GM23248 (cell line): ENCODE data around the gene CD83. TPM values are rescaled to one million over a fixed set of nuclear protein-coding genes. Genes with fewer than 3 reads are reported as not detected.

Source experiments
- DNase-seq: peaks from one replicate; pipeline ENCODE4 v3.0.0-alpha.2; 2015
- H2AFZ ChIP-seq: fragments of 200-600 bp; sonication (generic); 2 replicates; pipeline ENCODE4 v1.6.1; 2016; ENCODE audit warnings: antibody characterized with exemption
- H3F3A ChIP-seq: fragments of 200-600 bp; sonication (generic); 2 replicates; pipeline ENCODE4 v1.6.1; 2016; ENCODE audit warnings: mild to moderate bottlenecking, antibody characterized with exemption, mixed run types; ENCODE audit not compliant: insufficient read depth
- H3K27ac ChIP-seq: fragments of 200-600 bp; sonication (generic); 2 replicates; pipeline ENCODE4 v1.5.1; 2016; ENCODE audit warnings: mild to moderate bottlenecking
- H3K27me3 ChIP-seq: fragments of 200-600 bp; sonication (generic); replicated peaks from 2 replicates; pipeline ENCODE4 v1.6.1; 2016; ENCODE audit warnings: mild to moderate bottlenecking; ENCODE audit not compliant: insufficient read depth
- H3K36me3 ChIP-seq: fragments of 200-600 bp; sonication (generic); 2 replicates; pipeline ENCODE4 v1.6.1; 2016; ENCODE audit warnings: low read depth, mild to moderate bottlenecking
- H3K4me1 ChIP-seq: fragments of 200-600 bp; sonication (generic); 2 replicates; pipeline ENCODE4 v1.6.1; 2016; ENCODE audit warnings: mild to moderate bottlenecking; ENCODE audit not compliant: insufficient read depth
- H3K4me2 ChIP-seq: fragments of 200-600 bp; sonication (generic); one replicate; pipeline ENCODE4 v1.6.1; 2016; ENCODE audit warnings: mild to moderate bottlenecking; ENCODE audit not compliant: unreplicated experiment
- H3K4me3 ChIP-seq: fragments of 200-600 bp; sonication (generic); 2 replicates; pipeline ENCODE4 v1.5.1; 2016; ENCODE audit warnings: mild to moderate bottlenecking
- H3K79me2 ChIP-seq: fragments of 200-600 bp; sonication (generic); 2 replicates; pipeline ENCODE4 v1.6.1; 2016; ENCODE audit warnings: mild to moderate bottlenecking; ENCODE audit not compliant: insufficient read depth
- H3K9ac ChIP-seq: fragments of 200-600 bp; sonication (generic); 2 replicates; pipeline ENCODE4 v1.6.1; 2016; ENCODE audit warnings: mild to moderate bottlenecking
- H3K9me2 ChIP-seq: fragments of 200-600 bp; sonication (generic); 2 replicates; pipeline ENCODE4 v1.6.1; 2016; ENCODE audit warnings: mixed run types, mild to moderate bottlenecking, moderate library complexity; ENCODE audit not compliant: insufficient read depth
- H3K9me3 ChIP-seq: fragments of 200-600 bp; sonication (generic); one replicate; pipeline ENCODE4 v1.6.1; 2017; ENCODE audit warnings: low read depth
- H4K20me1 ChIP-seq: fragments of 200-600 bp; sonication (generic); 2 replicates; pipeline ENCODE4 v1.6.0; 2016; ENCODE audit not compliant: insufficient read depth
- EZH2 ChIP-seq: fragments of 200-600 bp; sonication (generic); IDR thresholded peaks from 2 replicates; pipeline ENCODE4 v1.6.1; 2018; ENCODE audit warnings: antibody characterized with exemption, mild to moderate bottlenecking; ENCODE audit not compliant: insufficient read depth, poor library complexity, severe bottlenecking
- EZH2phosphoT487 ChIP-seq: fragments of 200-600 bp; sonication (generic); IDR thresholded peaks from 2 replicates; pipeline ENCODE4 v1.6.1; 2018; ENCODE audit warnings: antibody characterized with exemption, moderate library complexity, mild to moderate bottlenecking, low read depth; ENCODE audit not compliant: insufficient read depth
- WGBS, 2 experiments: methylation state at CpG; one replicate each; pipeline ENCODE4 v1.1.6; 2015 to 2017; ENCODE audit warnings: low lambda C conversion rate in 2 of 2, low coverage in 1 of 2; ENCODE audit errors: missing lambda C conversion rate in 2 of 2; 5-methylcytosine and 5-hydroxymethylcytosine counted together
- in situ Hi-C: fragments of 300-500 bp; cut with MboI; formaldehyde crosslinking; loops from 2 replicates; pipeline ENCODE4 v1.15.0; 2020
- polyA plus RNA-seq: library from polyadenylated mRNA; unstranded; fragments of >200 nt; fragmentation: Nextera tagmentation; extraction: Ambion mirVana; gene quantifications from 2 replicates; pipeline ENCODE4 v1.2.1, GENCODE V29; 2016
- total RNA-seq: library from RNA; depleted of rRNA; stranded (reverse); fragments of >200 nt; shearing (Covaris generic); gene quantifications from 2 replicates; pipeline ENCODE4 v1.2.3, GENCODE V29; 2014

Gene CD83
- total and polyA plus RNA-seq, 2 experiments from 2014 or later, result 1.2 to 1.5 TPM

GRCh38 chr6:14142511-14143223 is 25.1 kb downstream of the CD83 start:
- H3F3A ChIP-seq, result no peaks in the 10 kb centered on the region
- H4K20me1 ChIP-seq, result no peaks in the 10 kb centered on the region
- TF ChIP-seq EZH2 (no peak), EZH2phosphoT487 (no peak)
- no peaks in the 10 kb centered on the region for H3K9me3 ChIP-seq
- H3K27ac ChIP-seq, result no peak overlapping the region
- no peak for DNase-seq
- H3K79me2 ChIP-seq, result no peaks in the 10 kb centered on the region
- H3K4me3 ChIP-seq, result no peak overlapping the region
- H3K9ac ChIP-seq, result no peak overlapping the region
- no peak overlapping the region for H3K4me2 ChIP-seq
- in situ Hi-C loops, result no loop called here
- H3K4me1 ChIP-seq, result no peaks in the 10 kb centered on the region
- H3K36me3 ChIP-seq, result no peaks in the 10 kb centered on the region
- 96 to 99% methylated on average over 3 of the region's 3 CpGs for WGBS, 2 experiments
- H3K9me2 ChIP-seq, result no peaks in the 10 kb centered on the region
- no peak overlapping the region for H2AFZ ChIP-seq
- H3K27me3 ChIP-seq, result no peaks in the 10 kb centered on the region; the same call in 1 of the 2 replicates

- Histone ChIP-seq H4K20me1 (no peaks in the 10 kb centered on the region), H3K36me3 (no peaks in the 10 kb centered on the region), H3K79me2 (no peaks in the 10 kb centered on the region), H3K27ac (no peak overlapping the region), H3K9me2 (no peaks in the 10 kb centered on the region), H3K4me2 (no peak overlapping the region), H3K4me1 (no peaks in the 10 kb centered on the region), H3K4me3 (no peak overlapping the region), H3K9ac (no peak overlapping the region), H3F3A (no peaks in the 10 kb centered on the region), H3K9me3 (no peaks in the 10 kb centered on the region), H3K27me3 (no peaks in the 10 kb centered on the region; the same call in 1 of the 2 replicates), H2AFZ (no peak overlapping the region)
- no peak for TF ChIP-seq EZH2
- TF ChIP-seq EZH2phosphoT487, result no peak
- in situ Hi-C loops, result no loop called here
- 71 to 89% methylated on average over 4 of the region's 4 CpGs for WGBS, 2 experiments
- DNase-seq, result no peak
Observed at GRCh38 chr6:14143305-14143704, 25.7 kb downstream of the CD83 start.

GRCh38 chr6:14144678-14145113 is 27.1 kb downstream of the CD83 start:
- H4K20me1 ChIP-seq, result no peaks in the 10 kb centered on the region
- no peaks in the 10 kb centered on the region for H3K4me1 ChIP-seq
- no peaks in the 10 kb centered on the region; the same call in none of the 2 replicates for H3K27me3 ChIP-seq
- no peaks in the 10 kb centered on the region for H3F3A ChIP-seq
- no peaks in the 10 kb centered on the region for H3K9me3 ChIP-seq
- H3K9ac ChIP-seq, result no peak overlapping the region
- DNase-seq, result peak; percentile 79
- H3K4me3 ChIP-seq, result no peak overlapping the region
- TF ChIP-seq EZH2phosphoT487 (no peak), EZH2 (no peak)
- in situ Hi-C loops, result no loop called here
- no peak overlapping the region for H2AFZ ChIP-seq
- H3K4me2 ChIP-seq, result no peak overlapping the region
- H3K79me2 ChIP-seq, result no peaks in the 10 kb centered on the region
- WGBS, 2 experiments, result 37 to 38% methylated on average over 8 of the region's 8 CpGs
- no peak overlapping the region for H3K27ac ChIP-seq
- no peaks in the 10 kb centered on the region for H3K36me3 ChIP-seq
- no peaks in the 10 kb centered on the region for H3K9me2 ChIP-seq

GRCh38 chr6:14146506-14147096 is 29.0 kb downstream of the CD83 start:
- TF ChIP-seq EZH2 (no peak), EZH2phosphoT487 (no peak)
- DNase-seq, result no peak
- no peak overlapping the region for H2AFZ ChIP-seq
- H3K79me2 ChIP-seq, result no peaks in the 10 kb centered on the region
- in situ Hi-C loops, result no loop called here
- no peak overlapping the region for H3K27ac ChIP-seq
- WGBS, 2 experiments, result 76 to 83% methylated on average over 10 of the region's 10 CpGs
- no peaks in the 10 kb centered on the region for H3K36me3 ChIP-seq
- H3K9ac ChIP-seq, result no peak overlapping the region
- H3K27me3 ChIP-seq, result no peaks in the 10 kb centered on the region; the same call in none of the 2 replicates
- no peaks in the 10 kb centered on the region for H3K9me2 ChIP-seq
- no peaks in the 10 kb centered on the region for H3K9me3 ChIP-seq
- no peak overlapping the region for H3K4me3 ChIP-seq
- H4K20me1 ChIP-seq, result no peaks in the 10 kb centered on the region
- H3F3A ChIP-seq, result no peaks in the 10 kb centered on the region
- no peak overlapping the region for H3K4me2 ChIP-seq
- H3K4me1 ChIP-seq, result no peaks in the 10 kb centered on the region
